T-helper 9 cell (primary cell): ENCODE data around the gene MUC2.

Source experiments
- DNase-seq: peaks from one replicate; pipeline ENCODE4 v3.0.0-alpha.2; 2020

The MUC2 gene

GRCh38 chr11:1073261-1073724 lies 1.4 kb upstream of the MUC2 start:
- no peak for DNase-seq

DNA sequence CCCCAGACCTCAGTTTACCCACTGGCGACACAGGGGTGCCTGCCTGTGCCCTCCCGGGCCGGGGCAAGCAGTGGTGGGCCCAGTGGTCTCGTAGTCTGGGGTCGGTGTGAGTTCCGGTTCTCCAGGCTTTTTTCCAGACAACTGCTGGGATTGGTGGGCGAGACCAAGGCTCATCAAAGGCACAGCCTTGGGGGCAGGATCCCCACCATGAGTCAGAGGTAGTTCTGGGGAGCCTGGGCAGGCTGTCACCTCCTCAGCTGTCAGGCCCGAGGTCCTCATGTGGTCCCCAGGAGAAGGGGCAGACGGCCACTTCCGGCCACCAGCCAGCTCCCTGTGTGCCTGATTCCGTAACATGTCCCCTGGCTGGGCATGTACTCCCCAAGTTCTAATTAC lies 827 bp upstream of the MUC2 start:
- DNase-seq = no peak

DNA sequence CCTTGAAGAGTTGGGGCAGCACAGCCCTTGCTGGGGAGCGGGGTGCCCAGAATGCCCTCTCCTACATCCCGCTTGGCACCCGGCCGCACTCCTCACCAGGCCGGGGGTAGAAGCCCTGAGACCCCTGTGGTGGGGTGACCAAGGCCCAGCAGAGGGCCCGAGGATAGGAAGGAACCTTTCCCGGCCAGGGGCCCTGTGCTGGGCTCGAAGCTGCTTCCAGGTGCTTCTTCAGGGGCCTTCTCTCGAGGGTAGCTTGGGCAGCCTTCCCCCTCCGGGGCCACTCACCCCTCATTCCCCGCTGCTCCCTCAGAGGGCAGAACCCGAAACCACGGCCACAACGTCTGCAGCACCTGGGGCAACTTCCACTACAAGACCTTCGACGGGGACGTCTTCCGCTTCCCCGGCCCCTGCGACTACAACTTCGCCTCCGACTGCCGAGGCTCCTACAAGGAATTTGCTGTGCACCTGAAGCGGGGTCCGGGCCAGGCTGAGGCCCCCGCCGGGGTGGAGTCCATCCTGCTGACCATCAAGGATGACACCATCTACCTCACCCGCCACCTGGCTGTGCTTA lies 752 bp downstream of the MUC2 start:
- DNase-seq = no peak

GRCh38 chr11:1076061-1076665 lies 1.5 kb downstream of the MUC2 start:
- DNase-seq = no peak

GRCh38 chr11:1077033-1077416 lies 2.4 kb downstream of the MUC2 start:
- DNase-seq = no peak

GRCh38 chr11:1077417-1078119 lies 2.9 kb downstream of the MUC2 start:
- no peak for DNase-seq

- DNase-seq = no peak
These were observed 3.5 kb downstream of the MUC2 start for GRCh38 chr11:1078191-1078601.

DNA sequence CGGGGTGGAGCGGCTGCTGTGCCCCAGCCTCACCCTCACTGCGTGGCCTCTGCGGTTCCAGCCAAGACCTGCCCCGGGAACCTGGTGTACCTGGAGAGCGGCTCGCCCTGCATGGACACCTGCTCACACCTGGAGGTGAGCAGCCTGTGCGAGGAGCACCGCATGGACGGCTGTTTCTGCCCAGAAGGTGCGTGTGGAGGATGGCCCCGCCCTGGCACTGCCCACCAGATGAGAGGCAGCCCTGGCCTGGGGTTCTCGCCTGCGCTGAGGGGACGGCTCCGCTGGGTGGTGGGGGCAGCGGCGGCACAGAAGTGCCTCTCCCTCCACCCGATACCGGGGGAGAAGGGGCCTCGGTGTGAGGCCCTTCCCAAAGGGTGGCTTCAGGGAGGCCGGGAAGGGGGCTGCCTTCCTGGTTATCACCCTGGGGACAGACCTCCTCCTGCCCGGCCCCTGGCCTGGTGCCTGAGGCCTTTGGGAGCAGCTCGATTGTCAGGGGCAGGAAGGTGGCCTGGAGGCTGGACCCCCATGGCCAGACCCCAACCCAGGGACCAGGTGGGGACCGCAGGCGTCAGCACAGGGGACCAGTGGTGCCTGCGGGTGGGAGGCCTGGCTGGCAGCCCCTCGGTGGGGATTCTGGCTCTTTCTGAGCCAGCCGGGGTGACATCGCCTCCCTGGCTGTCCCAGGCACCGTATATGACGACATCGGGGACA lies 7.1 kb downstream of the MUC2 start:
- no peak for DNase-seq

DNA sequence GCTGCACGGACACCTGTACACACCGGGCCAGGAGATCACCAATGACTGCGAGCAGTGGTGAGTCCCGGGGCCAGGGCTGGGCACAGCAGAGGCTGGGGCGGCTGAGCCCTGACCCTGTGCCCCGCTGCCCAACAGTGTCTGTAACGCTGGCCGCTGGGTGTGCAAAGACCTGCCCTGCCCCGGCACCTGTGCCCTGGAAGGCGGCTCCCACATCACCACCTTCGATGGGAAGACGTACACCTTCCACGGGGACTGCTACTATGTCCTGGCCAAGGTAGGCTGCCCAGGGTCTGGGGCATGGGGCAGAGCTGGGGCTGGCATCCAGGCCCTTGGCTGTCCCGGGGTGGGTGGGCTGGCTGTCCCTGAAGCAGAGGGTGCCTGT lies 7.7 kb downstream of the MUC2 start:
- DNase-seq = no peak

DNA sequence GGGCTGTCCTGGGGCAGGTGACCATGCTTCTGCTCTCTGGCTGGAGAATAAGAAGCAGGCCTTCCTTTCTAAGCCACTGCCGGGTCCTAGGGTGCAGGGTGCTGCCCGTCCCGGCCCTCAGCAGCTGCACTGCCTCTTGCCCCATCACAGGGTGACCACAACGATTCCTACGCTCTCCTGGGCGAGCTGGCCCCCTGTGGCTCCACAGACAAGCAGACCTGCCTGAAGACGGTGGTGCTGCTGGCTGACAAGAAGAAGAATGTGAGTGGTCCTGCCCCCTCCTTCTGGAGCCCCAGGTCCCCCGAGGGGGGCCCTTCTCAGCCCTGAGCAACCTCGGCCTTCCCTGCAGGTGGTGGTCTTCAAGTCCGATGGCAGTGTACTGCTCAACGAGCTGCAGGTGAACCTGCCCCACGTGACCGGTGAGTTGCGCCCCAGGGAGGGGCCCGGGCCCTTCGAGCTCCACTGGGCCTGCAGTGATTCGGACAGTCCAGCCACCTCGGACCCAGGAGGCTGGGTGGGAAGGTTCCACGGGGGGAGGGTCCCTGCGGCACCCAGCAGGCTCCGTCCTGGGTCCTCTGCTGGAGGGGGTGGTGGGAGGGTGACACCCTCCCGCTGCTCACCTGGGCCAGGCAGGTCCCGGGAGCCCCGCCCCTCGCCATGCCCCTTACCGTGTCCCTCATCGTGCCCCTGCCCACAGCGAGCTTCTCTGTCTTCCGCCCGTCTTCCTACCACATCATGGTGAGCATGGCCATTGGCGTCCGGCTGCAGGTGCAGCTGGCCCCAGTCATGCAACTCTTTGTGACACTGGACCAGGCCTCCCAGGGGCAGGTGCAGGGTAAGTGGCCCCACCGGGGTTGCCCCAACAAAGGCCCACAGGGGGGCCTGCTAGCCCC lies 8.3 kb downstream of the MUC2 start:
- no peak for DNase-seq

- no peak for DNase-seq
These were observed 9.2 kb downstream of the MUC2 start for GRCh38 chr11:1083621-1084551.

- no peak for DNase-seq
These were observed 10.1 kb downstream of the MUC2 start for GRCh38 chr11:1084561-1085439.

DNA sequence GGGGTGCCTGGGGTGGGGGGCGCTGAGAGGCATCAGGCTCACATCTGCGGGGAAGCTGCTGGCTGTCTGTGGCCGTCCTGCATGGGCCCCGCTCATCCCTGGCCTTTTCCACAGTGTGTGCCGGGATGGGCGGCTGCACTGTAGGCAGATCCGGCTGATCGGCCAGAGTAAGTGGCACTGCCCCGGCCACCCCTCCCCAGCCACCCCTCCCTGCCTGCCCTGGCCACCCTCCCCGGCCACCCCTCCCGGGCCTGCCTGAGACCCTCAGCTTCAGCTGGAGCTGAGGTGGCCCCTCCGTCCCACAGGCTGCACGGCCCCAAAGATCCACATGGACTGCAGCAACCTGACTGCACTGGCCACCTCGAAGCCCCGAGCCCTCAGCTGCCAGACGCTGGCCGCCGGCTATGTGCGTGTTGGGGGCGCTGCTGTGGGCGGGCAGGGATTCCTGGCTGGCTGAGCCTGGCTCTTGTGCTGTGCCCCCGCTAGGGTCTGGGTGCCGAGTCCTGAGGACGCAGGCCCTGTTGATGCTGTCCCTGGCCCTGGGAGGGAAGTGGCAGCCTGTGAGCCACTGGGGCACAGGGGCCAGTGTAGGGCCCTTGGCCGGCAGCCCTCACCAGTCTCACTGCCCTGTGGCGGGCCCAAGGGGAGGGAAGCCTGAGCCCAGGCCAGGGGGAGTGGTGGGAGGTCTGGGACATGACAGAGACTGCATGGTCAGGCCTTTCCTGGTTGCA lies 10.9 kb downstream of the MUC2 start:
- no peak for DNase-seq

GRCh38 chr11:1086171-1087102 lies 11.8 kb downstream of the MUC2 start:
- no peak for DNase-seq

DNA sequence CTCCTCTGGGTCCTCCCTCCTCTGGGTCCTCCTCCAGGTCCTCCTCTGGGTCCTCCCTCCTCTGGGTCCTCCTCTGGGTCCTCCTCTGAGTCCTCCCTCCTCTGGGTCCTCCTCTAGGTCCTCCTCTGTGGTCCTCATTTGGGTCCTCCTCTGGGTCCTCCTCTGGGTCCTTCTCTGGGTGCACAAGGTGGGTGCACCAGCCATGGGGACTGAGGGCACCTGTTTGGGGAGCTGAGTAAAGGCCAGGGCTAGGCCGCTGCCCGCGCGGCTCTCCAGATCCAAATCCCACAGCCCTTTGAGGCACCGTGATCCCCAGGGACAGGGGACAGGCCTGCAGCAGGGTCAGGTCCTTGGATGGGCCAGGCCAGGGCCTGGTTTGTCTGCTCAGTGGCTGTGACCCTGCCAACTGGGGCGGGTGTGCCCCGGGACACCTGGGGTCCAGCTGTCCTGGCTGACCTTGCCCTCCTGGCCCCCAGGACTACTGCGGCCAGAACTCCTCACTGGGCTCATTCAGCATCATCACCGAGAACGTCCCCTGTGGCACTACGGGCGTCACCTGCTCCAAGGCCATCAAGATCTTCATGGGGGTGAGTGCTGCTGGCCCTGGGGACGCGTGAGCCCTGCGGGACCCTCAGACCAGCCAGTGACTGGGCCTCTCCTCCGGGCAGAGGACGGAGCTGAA lies 12.7 kb downstream of the MUC2 start:
- no peak for DNase-seq

GRCh38 chr11:1087961-1088926 lies 13.6 kb downstream of the MUC2 start:
- DNase-seq = no peak
